Stimulated activated CD4-positive, alpha-beta T cell treated with anti-CD3 and anti-CD28 coated beads, Interleukin-15, amount 100 ng/mL, for 1 hour (primary cell): ENCODE data around the gene KLHDC2.
A peak's percentile ranks its signal among the peaks of the same experiment; 100 is the strongest.
"Not testable (repeated sequence)": the region's sequence is repeated elsewhere in the genome, so short reads cannot be mapped to it uniquely, and the experiment has no call there.

Experiments
- DNase-seq, 2 donors: peaks; one replicate each; pipeline ENCODE4 v3.0.0-alpha.2; 2020; ENCODE audit warnings: low read depth in 1 of 2, low spot score in 1 of 2

Gene KLHDC2, protein sequence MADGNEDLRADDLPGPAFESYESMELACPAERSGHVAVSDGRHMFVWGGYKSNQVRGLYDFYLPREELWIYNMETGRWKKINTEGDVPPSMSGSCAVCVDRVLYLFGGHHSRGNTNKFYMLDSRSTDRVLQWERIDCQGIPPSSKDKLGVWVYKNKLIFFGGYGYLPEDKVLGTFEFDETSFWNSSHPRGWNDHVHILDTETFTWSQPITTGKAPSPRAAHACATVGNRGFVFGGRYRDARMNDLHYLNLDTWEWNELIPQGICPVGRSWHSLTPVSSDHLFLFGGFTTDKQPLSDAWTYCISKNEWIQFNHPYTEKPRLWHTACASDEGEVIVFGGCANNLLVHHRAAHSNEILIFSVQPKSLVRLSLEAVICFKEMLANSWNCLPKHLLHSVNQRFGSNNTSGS

DNA sequence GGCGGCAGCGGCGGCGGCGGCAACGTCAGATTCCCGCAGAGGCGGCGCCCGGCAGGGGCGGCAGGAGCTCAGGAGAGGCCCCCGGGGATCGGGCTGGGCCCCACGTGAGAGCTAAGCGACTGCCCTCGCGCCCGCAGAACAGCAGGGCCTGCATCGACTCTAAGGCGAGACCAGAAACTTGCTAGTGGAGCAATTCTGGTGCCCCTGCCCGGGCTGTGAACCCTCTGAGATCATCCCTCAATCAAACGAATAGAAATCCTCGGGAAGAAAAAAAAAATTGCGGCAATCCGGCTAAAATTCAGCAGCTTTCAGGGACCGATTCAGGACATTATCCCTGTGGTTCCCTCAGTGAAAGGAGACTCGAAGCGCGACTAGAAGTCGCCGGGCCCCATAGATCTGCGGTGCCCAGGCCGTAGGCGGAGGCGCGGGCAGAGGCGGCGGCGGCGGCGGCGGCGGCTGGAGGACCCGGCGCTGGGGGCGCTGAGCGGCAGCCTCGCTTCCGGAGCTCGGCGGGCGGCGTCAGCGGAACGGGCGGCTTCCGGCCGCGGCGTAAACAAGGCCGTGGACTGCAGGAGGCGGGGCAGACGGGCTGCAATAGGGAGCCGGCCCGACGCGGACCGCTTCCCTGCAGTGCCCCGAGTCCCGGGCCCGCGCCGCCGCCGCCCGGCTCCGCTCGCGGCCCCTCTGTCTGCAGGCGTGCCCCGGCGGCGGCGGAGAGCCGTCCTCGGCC lies at the start of gene KLHDC2:
Gene KLHDC2, plus strand, starts transcription at position 583 of the 730 bp plus-strand sequence. CDS start 316 bp downstream, outside the sequence.
- peak; percentile 73 to 85 for DNase-seq

DNA sequence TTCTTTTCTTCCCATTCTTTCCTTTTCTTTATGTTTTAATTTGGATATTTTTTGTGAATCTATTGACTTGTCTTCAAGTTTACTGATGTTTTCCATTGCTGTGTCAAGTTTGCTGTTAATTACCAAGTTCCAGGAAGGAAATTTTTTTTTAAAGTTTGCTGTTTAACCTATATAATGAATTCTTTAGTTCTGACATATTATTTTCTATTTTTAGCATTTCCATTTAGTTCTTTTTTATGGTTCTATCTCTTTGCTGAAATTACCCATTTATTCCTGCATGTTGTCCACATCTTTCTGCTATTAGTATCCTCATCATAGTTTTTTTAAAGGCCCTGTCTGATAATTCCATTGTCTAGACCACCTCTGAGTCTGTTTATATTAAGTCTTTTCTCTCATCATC lies 47.2 kb upstream of the KLHDC2 start:
- no peak for DNase-seq

DNA sequence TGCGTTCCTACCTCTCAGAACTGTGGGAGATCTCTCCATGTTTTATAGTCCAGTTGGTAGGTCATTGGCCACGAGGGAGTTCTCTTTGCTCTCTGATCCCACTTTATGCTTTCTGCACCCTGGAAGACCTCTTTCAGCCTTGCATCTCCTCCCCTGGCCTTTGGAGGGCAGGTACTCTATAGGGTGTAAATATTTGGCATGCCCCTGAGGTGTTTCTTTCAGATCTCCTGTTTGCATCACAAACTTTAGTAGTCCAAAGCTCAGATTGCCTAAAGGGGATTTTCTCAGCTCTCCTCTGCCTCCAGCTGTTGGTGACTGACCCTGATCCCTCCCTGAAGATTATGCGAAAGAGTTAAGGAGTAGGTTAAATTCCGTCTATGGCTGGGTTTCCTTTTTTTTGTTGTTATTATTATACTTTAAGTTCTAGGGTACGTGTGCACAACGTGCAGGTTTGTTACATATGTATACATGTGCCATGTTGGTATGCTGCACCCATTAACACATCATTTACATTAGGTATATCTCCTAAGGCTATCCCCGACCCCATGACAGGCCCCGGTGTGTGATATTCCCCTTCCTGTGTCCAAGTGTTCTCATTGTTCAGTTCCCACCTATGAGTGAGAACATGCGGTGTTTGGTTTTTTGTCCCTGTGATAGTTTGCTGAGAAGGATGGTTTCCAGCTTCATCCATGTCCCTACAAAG lies 46.1 kb upstream of the KLHDC2 start:
- not testable (repeated sequence) for DNase-seq

DNA sequence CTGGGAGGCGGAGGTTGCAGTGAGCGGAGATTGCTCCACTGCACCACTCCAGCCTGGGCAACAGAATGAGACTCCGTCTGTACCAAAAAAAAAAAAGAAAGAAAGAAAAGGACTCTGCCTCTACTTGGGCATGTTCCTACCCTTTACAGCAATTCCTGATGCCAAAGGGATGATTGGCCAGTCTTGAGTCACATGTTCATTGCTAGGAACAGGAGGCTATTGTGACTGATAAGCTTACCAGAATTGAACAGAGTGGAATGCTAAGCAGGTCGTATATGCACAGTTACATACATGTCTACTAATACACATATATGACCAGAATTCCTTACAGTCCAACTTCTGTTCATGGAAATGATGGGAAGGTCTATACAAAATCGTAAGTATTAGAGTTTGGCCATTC lies 40.8 kb upstream of the KLHDC2 start:
- no peak for DNase-seq

DNA sequence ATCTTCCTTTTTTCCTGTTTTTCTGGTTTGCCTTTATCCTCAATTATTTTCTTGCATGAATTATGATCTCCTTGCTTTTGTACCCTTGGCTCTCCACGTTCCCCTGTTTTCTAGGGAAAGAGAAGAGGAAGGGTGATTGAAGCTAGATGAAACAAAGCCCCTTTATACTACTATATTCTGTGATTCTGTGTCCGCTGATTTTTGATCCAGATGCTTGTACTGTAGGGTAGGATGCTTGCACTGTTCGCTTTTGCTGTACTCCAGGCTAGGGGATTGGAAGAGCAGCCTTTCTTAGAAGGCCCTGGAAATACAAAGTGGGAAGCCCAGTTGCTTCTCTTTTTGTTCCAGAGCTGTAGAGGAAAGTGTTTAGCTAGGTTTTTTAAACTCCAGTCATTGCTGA lies 35.1 kb upstream of the KLHDC2 start:
- DNase-seq: no peak

DNA sequence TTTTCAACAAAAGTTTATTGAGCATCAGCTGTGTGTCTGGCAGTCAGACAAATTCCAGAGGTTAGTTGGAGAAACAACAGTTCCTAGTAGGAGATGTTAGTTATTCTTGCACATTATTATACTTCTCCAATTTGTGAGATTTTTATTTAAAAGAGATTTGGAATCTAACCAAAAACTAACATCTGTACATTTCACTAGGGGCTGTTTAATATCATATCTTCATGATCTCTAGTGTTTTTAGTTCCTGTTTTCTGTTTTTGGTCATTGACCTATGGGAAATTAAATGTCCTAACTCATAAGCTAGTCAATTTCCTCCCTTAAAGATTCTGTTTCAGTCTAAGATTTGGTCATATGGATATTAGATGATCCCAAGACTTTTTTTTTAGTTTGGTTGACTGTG lies 34.1 kb upstream of the KLHDC2 start:
- no peak for DNase-seq

DNA sequence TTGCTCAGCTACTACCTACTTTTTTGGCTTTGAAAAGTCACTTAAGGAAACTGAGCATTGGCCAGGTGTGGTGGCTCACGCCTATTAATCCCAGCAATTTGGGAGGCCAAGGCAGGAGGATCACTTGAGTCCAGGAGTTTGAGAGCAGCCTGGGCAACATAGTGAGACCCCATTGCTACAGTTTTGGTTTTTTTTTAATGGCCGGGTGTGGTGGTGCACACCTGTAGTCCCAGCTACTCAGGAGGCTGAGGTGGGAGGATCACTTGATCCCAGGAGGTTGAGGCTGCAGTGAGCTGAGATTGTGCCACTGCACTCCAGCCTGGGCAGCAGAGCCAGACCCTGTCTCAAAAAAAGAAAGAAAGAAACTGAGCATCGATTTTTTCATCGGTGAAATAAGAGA lies 32.3 kb upstream of the KLHDC2 start:
- not testable (repeated sequence) for DNase-seq

DNA sequence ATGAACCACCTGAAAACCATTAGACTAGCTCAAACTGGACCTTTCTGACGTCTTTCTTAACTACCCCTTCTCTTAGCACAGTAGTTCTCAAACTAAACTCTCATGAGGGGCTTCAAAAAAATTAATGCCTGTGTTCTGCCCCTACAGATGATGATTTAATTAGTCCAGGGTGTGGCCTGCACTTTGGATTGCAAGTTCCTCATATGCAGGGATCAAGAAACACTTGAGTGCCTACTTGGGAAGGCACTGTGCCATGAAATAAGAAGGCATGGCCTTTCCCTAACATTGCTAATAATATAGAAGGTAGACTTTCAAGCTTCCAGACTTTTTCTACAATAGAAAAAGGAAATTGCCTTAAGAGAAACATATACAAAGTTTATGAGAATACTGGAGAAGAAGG lies 22.8 kb upstream of the KLHDC2 start:
- DNase-seq: no peak

DNA sequence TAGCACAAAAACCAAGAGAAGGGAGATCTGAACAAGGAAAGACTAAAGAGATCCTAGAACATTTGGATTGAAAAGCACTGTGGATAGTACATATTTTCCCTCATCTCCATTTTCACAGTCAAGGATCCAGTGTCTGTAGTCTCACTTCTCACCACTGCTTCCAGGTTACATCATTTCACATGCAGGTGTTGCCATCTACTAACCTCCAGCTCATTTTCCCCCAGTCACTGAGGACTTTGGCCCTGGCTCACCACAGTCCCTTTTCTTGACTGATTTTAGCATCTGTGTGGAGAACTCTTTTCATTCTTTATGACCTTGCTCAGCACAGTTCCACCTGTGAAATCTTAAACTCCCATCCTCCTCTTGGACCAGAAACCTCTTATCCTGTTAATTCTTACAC lies 21.5 kb upstream of the KLHDC2 start:
- not testable (repeated sequence) for DNase-seq

DNA sequence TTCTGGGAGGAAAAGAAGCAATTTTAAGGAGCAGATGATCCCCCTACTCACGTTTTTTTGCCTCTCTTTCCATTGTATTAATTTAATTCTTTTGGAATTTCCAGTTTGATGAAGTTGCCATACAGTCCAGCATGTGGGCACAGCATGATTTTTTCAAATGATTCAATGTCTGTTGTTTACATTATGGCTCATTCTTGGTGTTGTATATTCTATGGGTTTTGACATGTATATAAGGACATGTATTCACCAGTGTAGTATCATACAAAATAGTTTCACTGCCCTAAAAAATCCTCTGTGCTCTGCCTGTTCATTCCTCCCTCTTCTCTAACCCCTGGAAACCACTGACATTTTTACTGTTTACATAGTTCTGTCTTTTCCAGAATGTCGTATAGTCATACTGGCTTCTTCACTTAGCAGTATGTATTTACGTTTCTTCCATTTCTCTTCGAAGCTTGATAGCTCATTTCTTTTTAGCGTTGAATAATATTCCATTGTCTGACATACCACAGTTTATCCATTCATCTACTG lies 13.3 kb upstream of the KLHDC2 start:
- no peak for DNase-seq

DNA sequence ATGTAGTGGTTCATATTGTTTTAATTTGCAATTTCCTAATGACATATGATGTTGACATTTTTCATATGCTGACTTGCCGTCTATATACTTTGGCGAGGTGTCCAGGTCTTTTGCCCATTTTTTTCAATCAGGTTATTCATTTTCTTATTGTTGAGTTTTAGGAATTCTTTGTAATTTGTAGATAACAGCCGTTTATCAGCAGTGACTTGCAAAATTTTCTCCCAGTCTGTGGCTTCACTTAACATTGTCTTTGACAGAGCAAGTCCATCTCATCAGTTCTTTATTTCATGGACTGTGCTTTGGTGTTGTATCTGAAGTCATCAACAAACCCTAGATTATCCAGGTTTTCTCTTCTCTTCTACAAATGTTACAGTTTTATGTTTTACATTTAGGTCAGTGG lies 12.6 kb upstream of the KLHDC2 start:
- no peak for DNase-seq

DNA sequence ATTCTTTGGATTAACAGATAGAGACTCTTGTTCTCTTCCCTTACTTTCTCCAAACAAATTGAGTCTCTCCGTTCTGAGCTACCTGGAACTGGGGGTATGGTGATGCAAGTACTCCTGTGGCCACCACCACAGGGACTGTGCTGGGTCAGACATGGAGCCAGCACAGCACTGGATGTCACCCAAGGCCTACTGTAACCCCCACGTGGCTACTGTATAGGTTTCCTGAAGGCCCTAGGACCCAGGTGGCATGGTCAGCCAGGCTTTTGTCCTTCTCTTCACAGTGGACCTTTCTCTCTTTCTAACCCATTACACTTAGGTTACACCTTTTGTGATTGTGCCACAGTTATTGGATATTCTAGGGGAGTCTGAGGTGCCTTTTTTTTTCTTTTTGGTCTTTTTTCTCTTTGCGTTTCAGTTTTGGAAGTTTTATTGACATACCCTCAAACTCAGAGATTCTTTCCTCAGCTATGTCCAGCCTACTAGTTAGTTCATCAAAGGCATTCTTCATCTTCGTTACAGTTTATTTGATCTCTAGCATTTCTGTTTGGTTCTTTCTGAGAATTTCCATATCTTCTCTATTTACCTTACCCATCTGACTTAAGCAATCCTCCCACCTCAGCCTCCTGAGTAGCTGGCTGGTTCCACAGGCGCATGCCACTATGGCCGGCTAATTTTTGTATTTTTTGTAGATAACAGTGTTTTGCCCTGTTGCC lies 6.0 kb upstream of the KLHDC2 start:
- DNase-seq: no peak

DNA sequence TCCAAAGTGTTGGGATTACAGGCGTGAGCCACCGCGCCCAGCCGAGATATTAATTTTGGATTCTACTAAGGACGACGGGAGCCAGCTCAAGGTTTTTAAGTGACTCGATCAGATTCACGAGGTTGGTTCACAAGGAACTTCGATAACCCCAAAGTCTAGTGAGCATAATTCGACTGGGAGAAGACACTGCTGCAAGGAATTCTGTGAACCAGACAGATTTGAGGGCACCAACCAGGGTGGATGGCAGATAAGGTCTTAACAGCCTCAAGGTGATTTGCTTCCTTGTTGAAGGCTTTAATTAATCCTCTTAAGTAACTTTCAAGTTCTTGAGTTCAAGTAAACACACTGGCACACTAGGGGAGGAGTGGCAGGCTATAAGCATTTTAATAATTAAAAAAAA lies 1.1 kb upstream of the KLHDC2 start:
- DNase-seq: no peak

DNA sequence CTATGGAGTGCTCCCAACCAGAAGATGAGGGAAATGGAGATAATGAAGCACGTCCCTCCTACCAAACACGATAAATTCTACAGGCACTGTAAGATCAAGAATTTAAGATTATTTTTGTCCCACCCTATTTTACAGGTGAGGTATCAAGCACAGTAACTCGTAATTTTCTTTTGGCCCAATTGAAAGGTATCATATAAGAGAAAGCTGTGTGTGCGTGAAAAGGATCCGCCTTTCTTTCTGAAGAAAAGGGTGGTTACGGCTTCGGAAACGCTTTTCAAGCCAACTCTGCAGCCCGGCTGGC lies 733 bp upstream of the KLHDC2 start:
- DNase-seq: no peak

DNA sequence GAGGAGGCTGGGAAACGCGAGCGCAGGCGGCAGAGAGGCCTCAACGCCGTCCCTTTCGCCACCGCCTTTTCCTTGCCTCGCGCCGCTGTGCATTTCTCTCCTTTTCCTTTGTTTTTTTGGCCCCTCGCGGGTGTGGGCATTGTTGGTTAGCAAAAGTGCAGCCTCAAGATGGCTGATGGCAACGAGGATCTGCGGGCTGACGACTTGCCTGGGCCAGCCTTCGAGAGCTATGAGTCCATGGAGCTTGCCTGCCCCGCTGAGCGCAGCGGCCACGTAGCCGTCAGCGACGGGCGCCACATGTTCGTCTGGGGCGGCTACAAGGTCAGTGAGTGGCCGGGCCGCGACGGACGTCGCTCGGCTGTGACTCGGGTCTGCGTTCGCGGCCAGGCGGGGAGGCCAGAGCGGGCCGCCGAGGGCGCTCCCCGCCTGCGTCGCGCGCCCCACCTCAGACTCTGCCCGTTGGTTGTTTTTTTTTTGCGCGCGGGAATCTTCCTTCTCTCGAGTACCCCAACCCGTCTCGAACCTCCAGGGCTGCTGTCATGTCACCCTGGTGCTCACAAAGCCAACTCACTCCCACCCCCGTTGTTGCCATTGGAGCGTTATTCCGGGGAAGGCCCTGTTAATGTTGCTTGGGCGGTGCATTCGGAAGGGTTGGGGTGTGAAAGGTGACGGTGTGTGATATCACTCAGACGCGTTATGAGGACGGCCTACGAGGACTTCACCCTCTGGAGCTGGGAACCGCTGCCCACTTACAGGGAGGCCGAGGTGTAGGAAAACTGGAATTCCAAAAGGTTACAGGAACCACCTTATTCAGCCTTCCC lies 558 bp downstream of the KLHDC2 start:
- peak; percentile 26 to 52 for DNase-seq

DNA sequence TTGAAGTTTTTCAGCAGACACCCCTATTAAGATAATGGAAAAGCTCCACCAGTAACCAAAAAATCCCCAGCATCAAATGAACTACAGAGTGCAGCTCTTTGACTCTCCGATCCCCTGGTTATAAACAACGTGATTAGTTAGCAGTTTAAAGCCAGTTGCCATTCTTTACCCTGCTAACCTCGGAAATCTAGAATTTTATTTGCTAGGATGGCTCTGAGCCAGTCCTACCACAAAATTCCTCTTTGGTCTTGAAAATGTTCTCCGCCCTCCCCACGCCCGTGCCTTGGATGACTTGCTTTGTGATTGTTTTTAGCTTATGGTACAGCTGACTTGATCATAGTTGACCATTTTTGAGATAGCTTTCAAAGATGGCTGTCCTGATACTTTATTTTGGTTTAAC lies 1.2 kb downstream of the KLHDC2 start:
- no peak for DNase-seq

DNA sequence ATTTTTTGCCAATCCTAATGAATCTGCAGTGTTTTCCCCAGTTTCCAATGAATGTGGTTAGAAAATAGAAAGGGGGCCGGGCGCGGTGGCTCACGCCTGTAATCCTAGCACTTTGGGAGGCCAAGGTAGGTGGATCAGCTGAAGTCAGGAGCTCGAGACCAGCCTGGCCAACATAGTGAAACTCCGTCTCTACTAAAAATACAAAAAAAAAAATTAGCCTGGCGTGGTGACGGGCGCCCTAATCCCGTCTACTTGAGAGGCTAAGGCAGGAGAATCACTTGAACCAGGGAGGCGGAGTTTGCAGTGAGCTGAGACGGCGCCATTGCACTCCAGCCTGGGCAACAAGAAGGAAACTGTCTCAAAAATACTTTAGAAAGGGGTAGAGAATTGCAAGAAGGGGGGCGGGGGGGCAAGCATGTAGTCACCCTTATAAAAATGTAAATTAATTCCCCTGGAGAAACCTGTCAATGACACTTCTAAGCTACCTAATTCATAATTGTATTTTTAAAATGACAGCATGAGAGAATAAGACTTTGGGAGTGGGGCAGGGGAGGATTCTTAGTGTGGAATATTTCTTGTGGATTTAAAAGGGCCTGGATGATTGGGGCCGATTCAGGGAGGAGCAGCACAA lies 1.7 kb downstream of the KLHDC2 start:
- DNase-seq: no peak

DNA sequence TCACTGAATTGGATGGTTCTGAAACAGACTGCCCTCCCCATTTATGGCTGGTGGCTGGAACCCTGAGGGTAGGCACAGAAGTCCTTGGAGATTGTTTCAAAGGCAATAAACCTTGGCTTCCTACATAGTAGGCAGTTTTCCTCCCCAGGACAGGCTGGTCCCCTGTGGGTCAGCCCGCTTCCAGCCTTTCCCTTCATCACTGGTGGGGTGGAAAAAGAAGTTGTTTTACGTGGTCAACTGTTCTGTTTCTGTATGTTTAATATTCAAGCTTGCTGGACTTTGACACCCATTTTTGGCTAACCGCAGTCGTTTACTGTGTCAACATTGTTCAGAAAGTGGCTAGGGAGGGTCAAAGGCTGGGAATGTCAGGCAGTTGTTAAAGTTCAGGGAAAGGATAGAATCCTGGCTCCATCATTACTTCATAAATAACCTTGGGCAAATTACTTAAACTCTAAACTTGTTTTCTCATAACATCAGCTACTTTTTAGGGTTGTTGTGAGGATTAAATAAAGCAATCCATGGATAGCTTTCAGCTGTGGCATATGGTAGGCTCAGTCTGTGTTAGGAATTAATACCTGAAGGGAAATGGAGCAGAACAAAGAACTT lies 2.4 kb downstream of the KLHDC2 start:
- DNase-seq: no peak

DNA sequence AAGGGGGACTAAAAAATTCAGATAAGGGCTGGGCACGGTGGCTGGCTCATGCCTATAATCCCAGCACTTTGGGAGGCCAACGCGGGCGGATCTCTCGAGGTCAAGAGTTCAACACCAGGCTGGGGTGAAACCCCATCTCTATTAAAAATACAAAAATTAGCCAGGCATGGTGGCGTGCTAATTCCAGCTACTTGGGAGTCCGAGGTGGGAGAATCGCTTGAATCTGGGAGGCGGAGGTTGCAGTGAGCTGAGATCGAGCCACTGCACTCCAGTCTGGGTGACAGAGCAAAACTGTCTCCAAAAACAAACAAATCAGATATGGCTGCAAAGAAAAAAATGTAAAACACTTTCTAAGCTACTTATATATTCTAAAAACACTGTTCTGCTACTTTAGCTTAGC lies 3.7 kb downstream of the KLHDC2 start:
- DNase-seq: not testable (repeated sequence)

DNA sequence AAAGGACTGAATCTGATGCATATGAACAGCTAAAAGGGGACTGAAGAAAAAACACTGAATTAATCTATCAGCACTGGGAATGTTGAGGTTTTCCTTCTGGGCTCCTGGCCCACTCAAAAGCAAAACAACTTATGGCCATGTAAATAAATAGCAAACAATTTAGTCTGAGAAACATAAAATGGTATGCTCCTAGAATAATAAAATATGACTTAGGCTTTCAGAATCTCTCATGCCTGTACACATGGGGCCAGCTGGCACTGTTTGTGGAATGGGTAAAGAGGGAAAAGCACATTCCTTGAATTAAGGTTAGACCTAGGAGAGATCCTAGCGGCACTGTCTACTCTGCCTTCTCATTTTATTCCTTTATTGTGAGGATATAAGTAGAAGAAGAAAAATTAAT lies 6.2 kb downstream of the KLHDC2 start:
- DNase-seq: no peak
